KG1 (cell line): Measurements from ENCODE around the gene ZNF827.

ENCODE experiments used
- DNase-seq: peaks from one replicate; lab custom pipeline; 2025; lab: John Stamatoyannopoulos, UW

Gene ZNF827

DNA sequence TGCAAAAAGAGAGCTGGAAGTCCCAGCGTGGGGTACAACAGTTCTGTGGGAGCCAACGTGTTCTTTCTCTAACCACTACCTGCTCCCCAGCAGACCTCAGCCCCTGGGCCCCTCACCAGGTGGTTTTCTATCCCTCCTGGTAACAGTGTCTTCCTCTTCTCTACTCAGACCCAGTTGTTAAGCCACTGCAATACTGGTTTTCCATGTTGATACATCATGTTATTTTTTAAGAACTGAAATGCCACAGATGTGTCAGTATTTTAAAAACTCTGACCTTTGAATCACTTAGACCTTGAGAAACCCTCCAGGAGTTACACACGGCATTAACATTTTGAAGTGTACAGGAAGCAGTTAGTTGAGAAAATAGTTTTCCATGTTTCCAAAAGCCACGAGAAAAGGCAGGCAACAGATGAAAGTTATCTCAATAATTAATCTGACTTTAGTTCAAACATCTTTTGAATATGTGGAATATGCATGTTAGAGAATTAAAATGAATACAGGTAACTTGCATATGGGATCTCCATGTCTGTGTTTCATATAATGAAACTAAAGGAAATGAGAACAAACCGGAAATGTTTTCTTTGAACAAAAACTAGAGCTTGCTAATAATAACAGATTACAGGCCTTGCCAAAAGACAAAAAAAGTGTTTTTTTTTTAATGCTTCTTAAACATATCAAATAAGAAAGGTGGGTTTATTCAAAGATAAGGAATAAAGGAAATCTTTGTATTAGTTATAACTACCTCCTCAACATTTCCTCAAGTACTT, 108.8 kb downstream of the ZNF827 start:
- no peak for DNase-seq

DNA sequence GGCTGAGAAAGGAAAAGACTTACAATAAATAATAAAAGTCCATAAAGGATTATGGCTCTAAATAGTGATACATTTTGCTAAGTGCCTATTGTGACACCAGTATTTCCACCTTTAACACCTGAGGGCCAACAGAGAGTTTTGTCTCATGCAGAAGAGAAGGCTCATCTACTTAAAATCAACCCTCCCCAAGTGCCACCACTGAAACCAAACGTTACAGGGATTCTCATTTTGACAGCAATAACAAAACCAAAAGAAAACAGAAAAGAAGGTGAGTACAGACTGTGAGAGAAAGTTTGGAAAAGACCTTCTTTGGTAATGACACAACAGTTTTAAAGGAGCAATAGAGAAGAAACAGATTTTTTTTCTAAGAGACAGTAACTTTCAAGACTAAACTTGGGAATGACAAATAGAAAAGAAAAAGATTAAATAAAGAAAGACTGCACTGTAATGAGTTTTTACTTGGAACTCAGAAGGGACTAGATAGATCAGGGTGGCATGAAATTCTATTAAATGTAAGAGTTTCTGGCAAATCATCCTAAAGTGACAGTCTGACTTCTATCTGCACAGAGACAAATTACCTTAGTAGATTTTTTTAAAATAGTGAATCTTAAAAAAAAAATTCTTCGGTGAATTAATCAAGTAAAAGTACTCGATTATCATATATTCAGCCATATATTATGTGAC, 109.7 kb downstream of the ZNF827 start:
- no peak for DNase-seq

GRCh38 chr4:145827885-145828284, 110.7 kb downstream of the ZNF827 start:
- no peak for DNase-seq

- no peak for DNase-seq
These were observed 113.4 kb downstream of the ZNF827 start for GRCh38 chr4:145825255-145825654.

GRCh38 chr4:145824463-145824862, 114.2 kb downstream of the ZNF827 start:
- DNase-seq, result no peak

GRCh38 chr4:145823743-145824142, 114.9 kb downstream of the ZNF827 start:
- no peak for DNase-seq

- DNase-seq, result no peak
These were observed 116.0 kb downstream of the ZNF827 start for GRCh38 chr4:145822581-145822980.

DNA sequence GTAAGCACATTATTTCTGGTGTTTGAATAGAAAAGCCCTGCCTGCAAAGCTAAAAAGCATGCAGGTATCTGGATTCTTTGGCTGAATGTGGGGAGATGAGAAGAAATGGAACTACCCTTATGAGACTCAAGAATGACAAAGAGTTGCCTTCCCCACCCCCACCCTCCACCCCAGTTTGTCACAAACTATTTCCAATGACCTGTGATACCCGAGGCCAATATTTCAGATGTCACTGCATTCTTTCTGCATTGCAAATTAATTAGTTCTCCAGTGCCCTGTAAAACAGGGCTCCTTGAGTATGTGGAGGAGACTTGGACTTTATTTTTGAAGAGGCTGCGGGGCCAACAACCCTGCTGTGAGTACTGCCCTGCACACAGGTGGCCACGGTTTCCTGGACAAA, 116.4 kb downstream of the ZNF827 start:
- DNase-seq, result no peak

DNA sequence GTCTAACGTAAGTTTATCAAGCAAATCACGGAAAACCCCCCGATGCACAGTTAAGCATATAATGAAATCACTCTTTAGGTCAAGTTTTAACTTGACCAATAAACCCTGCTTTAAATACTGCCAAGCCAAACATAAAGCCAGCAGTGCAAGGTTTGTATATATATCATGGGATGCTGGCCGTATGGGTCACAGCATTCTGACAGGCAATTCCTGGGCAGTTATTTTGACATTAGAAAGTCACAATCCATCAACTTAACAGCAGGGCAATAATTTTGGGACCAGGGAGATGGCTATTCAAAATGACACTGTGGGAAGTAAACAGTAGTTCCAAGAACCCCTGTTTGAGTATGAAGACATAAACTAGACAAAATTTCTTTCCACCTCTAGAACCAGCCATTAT, 116.9 kb downstream of the ZNF827 start:
- DNase-seq, result no peak

DNA sequence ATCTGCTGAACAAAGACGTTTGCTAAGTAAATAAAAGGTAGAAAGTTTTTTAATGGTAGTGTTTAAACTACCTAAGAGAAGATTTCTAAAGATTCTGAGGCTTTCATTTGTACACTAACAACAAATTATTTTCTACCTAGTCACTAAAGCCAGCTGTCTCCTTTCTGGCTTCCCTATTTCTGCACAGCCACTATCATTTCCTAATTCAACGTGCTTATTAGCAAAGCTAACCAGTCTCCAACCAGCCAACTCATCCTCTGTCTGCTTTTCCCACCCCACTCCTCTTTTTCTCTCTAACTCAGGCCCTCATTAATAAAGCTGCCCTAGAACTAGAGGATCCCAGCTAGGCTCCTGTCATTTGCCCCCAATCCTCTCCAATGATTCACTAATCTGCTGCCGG, 118.2 kb downstream of the ZNF827 start:
- DNase-seq, result no peak

GRCh38 chr4:145819853-145820181, 118.8 kb downstream of the ZNF827 start:
- no peak for DNase-seq

DNA sequence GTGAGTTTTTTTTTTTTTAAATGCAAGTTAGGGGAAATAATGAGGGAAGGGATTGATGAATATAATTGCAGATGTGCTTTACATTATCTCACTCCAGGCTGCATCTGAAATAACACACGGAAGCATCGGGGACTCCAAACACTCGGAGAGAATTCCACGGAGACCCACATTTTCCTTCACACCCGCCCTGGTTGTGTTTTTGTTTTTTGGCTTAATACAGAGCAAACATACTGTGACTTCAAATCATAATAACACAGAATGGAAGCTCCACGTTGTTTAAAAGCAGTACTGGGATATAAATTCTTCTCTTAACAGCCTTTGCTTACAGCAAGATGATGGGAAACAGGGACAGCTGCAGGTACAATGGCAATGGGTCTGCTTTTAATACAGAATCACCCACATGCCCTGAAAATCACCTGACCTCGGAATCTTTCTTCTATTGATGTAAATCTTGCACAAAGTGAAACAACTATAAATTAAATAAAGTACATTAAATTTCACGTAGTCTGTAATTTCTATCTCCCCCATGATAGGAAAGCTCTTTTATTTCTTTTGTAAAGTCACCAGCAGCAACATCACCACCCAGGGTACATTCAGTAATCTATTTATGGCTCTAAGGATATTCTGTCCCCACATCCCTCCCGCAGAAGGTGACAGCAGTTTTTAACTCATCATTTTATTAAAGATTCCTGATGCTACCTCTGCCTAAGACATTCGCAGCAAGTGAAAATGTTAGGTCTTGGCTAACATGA, 119.3 kb downstream of the ZNF827 start:
- no peak for DNase-seq

DNA sequence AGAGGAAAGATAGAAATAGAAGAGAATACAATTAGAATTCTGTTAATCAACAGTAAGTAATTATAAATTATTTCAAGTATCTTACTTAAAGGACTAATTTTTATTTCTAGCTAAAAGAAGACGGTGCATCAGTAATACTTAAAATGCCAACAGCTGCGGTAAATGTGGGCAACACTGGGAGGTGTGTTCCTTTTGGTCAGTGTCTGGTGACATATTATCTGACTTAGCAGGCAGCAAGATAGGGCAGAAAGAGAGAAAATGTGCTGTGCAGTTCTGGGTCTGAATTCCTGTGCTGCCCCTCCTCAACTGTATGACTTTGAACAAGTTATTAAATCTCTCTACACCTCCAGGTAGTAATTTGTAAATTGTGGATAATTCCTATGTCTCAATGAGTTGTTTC, 120.6 kb downstream of the ZNF827 start:
- DNase-seq, result no peak

DNA sequence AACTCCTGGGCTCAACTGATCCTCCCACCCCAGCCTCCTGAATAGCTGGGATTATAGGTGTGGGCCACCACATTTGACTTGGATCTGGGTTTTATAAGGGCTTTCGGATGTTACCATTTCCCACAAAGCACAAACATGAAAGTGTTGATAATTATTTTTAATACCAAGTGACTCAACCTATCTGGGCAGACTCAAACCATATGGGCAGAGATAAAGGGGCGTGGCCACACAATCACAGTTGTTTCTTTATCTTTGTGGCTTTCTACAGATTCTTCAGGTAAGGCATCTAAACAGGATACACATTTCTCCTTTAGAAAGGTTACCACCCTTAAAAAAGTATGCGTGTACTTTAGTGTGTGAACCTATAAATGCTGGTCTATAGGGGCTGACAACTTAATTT, 122.5 kb downstream of the ZNF827 start:
- no peak for DNase-seq

DNA sequence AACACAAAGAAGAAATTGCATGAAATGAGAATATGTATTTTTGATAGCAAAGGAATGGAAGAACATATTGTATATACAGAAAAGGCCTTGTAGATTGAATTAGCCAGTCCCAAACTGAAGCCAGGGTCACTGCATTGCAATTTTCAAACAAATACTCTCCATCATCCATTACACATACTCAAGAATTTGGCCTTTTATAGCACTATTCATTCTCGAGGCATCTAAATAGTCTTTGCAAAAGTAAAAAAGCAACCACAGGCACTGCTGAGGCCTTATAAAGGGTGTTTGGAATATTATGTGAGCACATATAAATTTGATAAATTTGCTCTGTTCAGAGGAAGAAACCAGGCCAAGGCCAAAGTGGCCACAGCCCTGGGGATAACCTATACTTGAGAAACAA, 123.0 kb downstream of the ZNF827 start:
- DNase-seq, result no peak

DNA sequence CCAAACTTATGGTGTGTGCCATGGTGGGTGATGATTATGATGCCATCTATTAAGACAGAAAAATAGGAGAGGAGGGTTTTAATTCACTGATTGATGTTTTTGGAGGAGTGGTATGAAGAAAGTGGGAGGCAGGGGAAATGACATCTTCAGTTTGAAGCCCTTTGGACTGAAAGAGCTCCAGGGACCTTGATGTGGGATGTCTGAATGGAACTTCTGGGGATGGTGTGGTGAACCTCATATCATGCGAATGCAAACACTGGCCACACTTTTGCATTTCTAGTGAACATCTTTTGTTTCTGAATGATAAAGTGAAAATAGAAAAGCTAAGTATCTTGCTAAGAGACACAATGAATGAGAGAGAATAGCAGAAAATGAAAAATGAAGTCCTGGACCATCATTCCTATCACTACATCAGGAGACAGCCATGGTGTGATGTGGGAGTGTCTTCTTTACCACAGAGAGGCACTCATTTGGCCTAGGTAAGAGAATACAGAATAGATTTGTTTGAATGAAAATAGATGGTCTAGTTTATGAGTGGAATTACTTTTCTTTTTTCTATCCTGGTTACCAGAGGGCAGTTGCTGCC, 123.5 kb downstream of the ZNF827 start:
- no peak for DNase-seq

- no peak for DNase-seq
These were observed 124.4 kb downstream of the ZNF827 start for GRCh38 chr4:145814246-145814645.

DNA sequence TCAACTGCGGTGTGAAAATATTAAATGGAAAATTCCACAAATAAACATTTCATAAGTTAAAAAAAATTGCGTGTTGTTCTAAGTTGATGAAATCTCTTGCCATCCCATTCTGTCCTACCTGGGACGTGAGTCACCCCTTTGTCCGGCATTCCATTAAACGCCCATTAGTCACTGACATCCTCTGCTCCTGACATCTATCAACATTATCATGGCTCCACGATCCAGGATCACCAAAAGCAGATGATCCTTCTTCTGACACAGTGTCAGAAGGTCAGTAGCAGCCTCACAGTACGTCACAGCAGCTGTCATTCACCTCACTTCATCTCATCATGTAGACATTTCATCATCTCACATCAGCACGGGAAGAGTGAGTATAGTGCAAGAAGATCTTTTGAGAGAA, 125.7 kb downstream of the ZNF827 start:
- no peak for DNase-seq

GRCh38 chr4:145808848-145809512, 129.6 kb downstream of the ZNF827 start:
- DNase-seq, result no peak

DNA sequence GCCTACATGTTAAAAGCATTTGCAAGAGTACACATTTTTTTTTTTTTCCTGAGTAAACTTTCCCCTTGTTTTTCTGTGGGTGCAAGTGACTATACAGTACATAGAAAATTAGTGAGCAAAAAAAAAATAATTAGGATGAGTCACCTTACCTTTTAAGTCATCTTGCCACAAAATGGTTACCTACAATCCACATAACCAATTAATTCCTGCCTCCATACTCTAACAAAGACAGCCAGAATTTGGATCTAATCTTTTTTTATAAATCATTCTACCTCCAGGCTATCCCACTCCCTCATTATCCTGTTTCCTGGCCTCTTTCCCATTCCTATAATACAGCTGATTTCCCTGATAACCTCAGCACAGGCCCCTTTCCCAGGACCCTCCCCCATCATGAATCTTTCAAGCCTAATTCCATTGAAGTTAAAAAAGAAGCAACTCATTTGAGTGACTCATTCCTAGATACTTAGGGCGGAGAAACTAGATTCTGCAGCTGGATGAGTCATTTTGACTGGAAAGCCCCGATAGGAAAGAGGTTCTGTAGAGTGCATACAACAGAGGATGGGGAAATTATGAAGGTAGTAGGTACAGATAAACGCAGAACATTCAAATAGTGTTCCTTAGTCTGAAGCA, 130.5 kb downstream of the ZNF827 start:
- DNase-seq, result no peak

GRCh38 chr4:145805490-145805889, 133.1 kb downstream of the ZNF827 start:
- DNase-seq, result no peak

GRCh38 chr4:145804116-145804515, 134.5 kb downstream of the ZNF827 start:
- DNase-seq, result no peak
